GM13976 (cell line): ENCODE results near the gene TNIP3.

Experiments
- DNase-seq: peaks from one replicate; pipeline ENCODE4 v3.0.0; 2012; ENCODE audit warnings: low spot score
- CTCF ChIP-seq: IDR thresholded peaks from 2 replicates; pipeline ENCODE4 v1.5.1; 2012; ENCODE audit warnings: borderline replicate concordance, mild to moderate bottlenecking; ENCODE audit not compliant: insufficient read depth; ENCODE audit errors: extremely low read depth, missing control alignments, control extremely low read depth
- in situ Hi-C: fragments of 300-500 bp; cut with MboI; formaldehyde crosslinking; loops from one replicate; pipeline ENCODE4 v1.12.0; 2022; ENCODE audit warnings: low sequenced_read_pairs, mixed read lengths, inconsistent platforms; ENCODE audit not compliant: unreplicated experiment

The TNIP3 gene

GRCh38 chr4:121143131-121143530, 21.0 kb downstream of the TNIP3 start:
- in situ Hi-C loops = no loop called here
- DNase-seq = no peak
- no peak for TF ChIP-seq CTCF

- DNase-seq = no peak
- no peak for TF ChIP-seq CTCF
- in situ Hi-C loops = no loop called here
These were observed 23.2 kb downstream of the TNIP3 start for GRCh38 chr4:121140716-121141460.

GRCh38 chr4:121139533-121140222, 24.4 kb downstream of the TNIP3 start:
- no peak for TF ChIP-seq CTCF
- in situ Hi-C loops = no loop called here
- peak; percentile 33 for DNase-seq

- in situ Hi-C loops = no loop called here
- no peak for TF ChIP-seq CTCF
- no peak for DNase-seq
These were observed 25.9 kb downstream of the TNIP3 start for GRCh38 chr4:121138039-121138825.

- no peak for TF ChIP-seq CTCF
- no peak for DNase-seq
- in situ Hi-C loops = no loop called here
These were observed 33.8 kb downstream of the TNIP3 start for GRCh38 chr4:121130326-121130660.

- in situ Hi-C loops = no loop called here
- DNase-seq = no peak
- TF ChIP-seq CTCF = no peak
These were observed 34.4 kb downstream of the TNIP3 start for GRCh38 chr4:121129606-121130325.
